Esophagus squamous epithelium (tissue), 5 donors: Measurements from ENCODE around the gene TNFAIP2. TPM values are rescaled to one million over a fixed set of nuclear protein-coding genes. Genes with fewer than 3 reads are reported as not detected.

ENCODE experiments used
- DNase-seq: peaks from one replicate; lab custom pipeline; 2025; lab: John Stamatoyannopoulos, UW
- H3K27ac ChIP-seq, 4 donors: fragments of 200-600 bp; sonication (generic); one replicate each; pipeline ENCODE4 v1.5.1; 2016 to 2019; ENCODE audit warnings: mild to moderate bottlenecking in 1 of 4
- H3K27me3 ChIP-seq, 4 donors: fragments of 200-600 bp; sonication (generic); 1 replicate in 3 of 4; 2 replicates in 1 of 4; pipeline versions ENCODE4 v1.5.1 to v1.6.0; 2017 to 2021; ENCODE audit warnings: antibody characterized with exemption in 1 of 4
- H3K36me3 ChIP-seq, 3 donors: fragments of 200-600 bp; sonication (generic); one replicate each; pipeline ENCODE4 v1.5.1; 2016 to 2019
- H3K4me1 ChIP-seq, 3 donors: fragments of 200-600 bp; sonication (generic); one replicate each; pipeline ENCODE4 v1.5.1; 2017 to 2019
- H3K4me3 ChIP-seq, 4 donors: fragments of 200-600 bp; sonication (generic); 1 replicate in 3 of 4; 2 replicates in 1 of 4; pipeline ENCODE4 v1.5.1; 2016 to 2019; ENCODE audit warnings: mild to moderate bottlenecking in 2 of 4, moderate library complexity in 1 of 4
- H3K9me3 ChIP-seq, 3 donors: fragments of 200-600 bp; sonication (generic); one replicate each; pipeline ENCODE4 v1.5.1; 2016 to 2019
- CTCF ChIP-seq, 6 experiments: fragments of 450-650 bp in 4 of 6; fragments of 200-600 bp in 2 of 6; sonication (generic) in 2 of 6; IDR thresholded peaks; one replicate each; pipeline ENCODE4 v1.5.1; 2016 to 2019; ENCODE audit warnings: antibody characterized with exemption in 6 of 6, mild to moderate bottlenecking in 4 of 6, moderate library complexity in 4 of 6
- POLR2A ChIP-seq, 4 donors: fragments of 450-650 bp; IDR thresholded peaks; one replicate each; pipeline ENCODE4 v1.6.1; 2017; ENCODE audit warnings: antibody characterized with exemption in 4 of 4, mild to moderate bottlenecking in 4 of 4, moderate library complexity in 3 of 4
- WGBS, 2 donors: methylation state at CpG; one replicate each; pipeline ENCODE4 v1.1.5; 2018; 5-methylcytosine and 5-hydroxymethylcytosine counted together
- intact Hi-C: fragments of 100-400 bp; cut with DNase I; formaldehyde crosslinking; loops from one replicate; pipeline ENCODE4 v1.15.0; 2022
- total RNA-seq, 4 donors: library from RNA; depleted of rRNA; stranded (reverse); fragments of >200 nt; gene quantifications; one replicate each; pipeline ENCODE4 v1.1.0, GENCODE V29; 2016
- donor health status: DM: yes; HTN: yes; CAD: no.

Gene TNFAIP2
- total RNA-seq, 4 donors from 2014 or later: 36.6 to 163 (median 130) TPM

GRCh38 chr14:103133210-103134140 lies 10.2 kb downstream of the TNFAIP2 start:
- Histone ChIP-seq H3K4me1 (peaks cover 55 to 74% (median 63%) of the 10 kb centered on the region in 3 donors), H3K36me3 (peaks cover 10 to 69% (median 16%) of the 10 kb centered on the region in 3 donors), H3K27me3 (peaks cover 0 to 3% (median 0%) of the 10 kb centered on the region in 4 donors), H3K27ac (no peak overlapping the region), H3K4me3 (no peak overlapping the region), H3K9me3 (no peaks in the 10 kb centered on the region)
- no peak for TF ChIP-seq CTCF (IDR thresholded peaks at IDR 0.05)
- no peak for TF ChIP-seq POLR2A (IDR thresholded peaks at IDR 0.05)
- no peak for DNase-seq
- WGBS, 2 donors: 90 to 100% methylated on average over 4 to 10 of the region's 25 CpGs
- intact Hi-C loops: no loop called here

GRCh38 chr14:103134405-103134804 lies 11.1 kb downstream of the TNFAIP2 start:
- intact Hi-C loops: no loop called here
- no peak for DNase-seq

GRCh38 chr14:103134919-103135318 lies 11.7 kb downstream of the TNFAIP2 start:
- peaks cover 49 to 74% (median 59%) of the 10 kb centered on the region in 3 donors for H3K4me1 ChIP-seq
- H3K4me3 ChIP-seq: no peak overlapping the region
- peaks cover 10 to 64% (median 16%) of the 10 kb centered on the region in 3 donors for H3K36me3 ChIP-seq
- H3K27ac ChIP-seq: peak overlapping the region in 1 of 4 donors; percentile 91
- H3K9me3 ChIP-seq: no peaks in the 10 kb centered on the region
- TF ChIP-seq POLR2A (IDR thresholded peaks at IDR 0.05): no peak
- TF ChIP-seq CTCF (IDR thresholded peaks at IDR 0.05): no peak
- WGBS, 2 donors: 89 to 100% methylated on average over 2 to 9 of the region's 14 CpGs
- intact Hi-C loops: no loop called here
- H3K27me3 ChIP-seq: peaks cover 0 to 7% (median 0%) of the 10 kb centered on the region in 4 donors
- DNase-seq: no peak

More at GRCh38 chr14:103134405-103134804, 11.1 kb downstream of the TNFAIP2 start:
- H3K36me3 ChIP-seq: peaks cover 10 to 69% (median 16%) of the 10 kb centered on the region in 3 donors
- H3K9me3 ChIP-seq: no peaks in the 10 kb centered on the region
- TF ChIP-seq CTCF (IDR thresholded peaks at IDR 0.05) (no peak), POLR2A (IDR thresholded peaks at IDR 0.05) (no peak)
- H3K4me1 ChIP-seq: peaks cover 55 to 74% (median 63%) of the 10 kb centered on the region in 3 donors
- H3K4me3 ChIP-seq: no peak overlapping the region
- H3K27ac ChIP-seq: no peak overlapping the region
- WGBS, 2 donors: 48 to 97% methylated on average over 2 of the region's 2 CpGs
- peaks cover 0 to 7% (median 0%) of the 10 kb centered on the region in 4 donors for H3K27me3 ChIP-seq

GRCh38 chr14:103135333-103136260 lies 12.3 kb downstream of the TNFAIP2 start:
- intact Hi-C loops: no loop called here
- Histone ChIP-seq H3K36me3 (peaks cover 10 to 57% (median 16%) of the 10 kb centered on the region in 3 donors), H3K9me3 (no peaks in the 10 kb centered on the region), H3K4me3 (no peak overlapping the region), H3K27me3 (peaks cover 0 to 7% (median 0%) of the 10 kb centered on the region in 4 donors), H3K4me1 (peaks cover 43 to 74% (median 52%) of the 10 kb centered on the region in 3 donors), H3K27ac (peak overlapping the region; percentile 47 to 91 (median 88))
- TF ChIP-seq CTCF (IDR thresholded peaks at IDR 0.05): no peak
- TF ChIP-seq POLR2A (IDR thresholded peaks at IDR 0.05): no peak
- 56 to 80% methylated on average over 1 to 14 of the region's 26 CpGs for WGBS, 2 donors
- DNase-seq: no peak
